GM23338 (cell line): ENCODE data around the gene KRT1.

Experiments used
- CREB1 ChIP-seq: fragments of 250-450 bp; sonication (Bioruptor Pico); IDR thresholded peaks from 2 replicates; pipeline ENCODE4 v1.5.0; 2020; ENCODE audit warnings: low read depth, mild to moderate bottlenecking, moderate library complexity
- EZH2 ChIP-seq: fragments of 200-600 bp; sonication (generic); IDR thresholded peaks from one replicate; pipeline ENCODE4 v1.8.0; 2017; ENCODE audit warnings: antibody characterized with exemption, mild to moderate bottlenecking, low read depth; ENCODE audit not compliant: unreplicated experiment
- EZH2phosphoT487 ChIP-seq: fragments of 200-600 bp; sonication (generic); IDR thresholded peaks from one replicate; pipeline ENCODE4 v1.8.1; 2018; ENCODE audit warnings: antibody characterized with exemption; ENCODE audit not compliant: unreplicated experiment
- JUNB ChIP-seq: IDR thresholded peaks from one replicate; pipeline ENCODE4 v1.6.1; 2016; ENCODE audit warnings: antibody characterized with exemption; ENCODE audit not compliant: unreplicated experiment
- POLR2AphosphoS5 ChIP-seq: IDR thresholded peaks from 2 replicates; pipeline ENCODE4 v1.6.1; 2016; ENCODE audit warnings: antibody characterized with exemption, low read depth
- REST ChIP-seq: IDR thresholded peaks from one replicate; pipeline ENCODE4 v1.6.1; 2018; ENCODE audit warnings: antibody characterized with exemption; ENCODE audit not compliant: unreplicated experiment
- TF ChIP-seq, protein P1 (sequence below), 2 experiments: fragments of 200-600 bp in 1 of 2; sonication (generic) in 1 of 2; conservative IDR thresholded peaks; 2 replicates each; pipeline versions ENCODE4 v1.5.1 to v1.6.1; 2016 to 2017; ENCODE audit warnings: antibody characterized with exemption in 2 of 2, low read depth in 2 of 2, mild to moderate bottlenecking in 2 of 2, moderate library complexity in 1 of 2

DNA sequence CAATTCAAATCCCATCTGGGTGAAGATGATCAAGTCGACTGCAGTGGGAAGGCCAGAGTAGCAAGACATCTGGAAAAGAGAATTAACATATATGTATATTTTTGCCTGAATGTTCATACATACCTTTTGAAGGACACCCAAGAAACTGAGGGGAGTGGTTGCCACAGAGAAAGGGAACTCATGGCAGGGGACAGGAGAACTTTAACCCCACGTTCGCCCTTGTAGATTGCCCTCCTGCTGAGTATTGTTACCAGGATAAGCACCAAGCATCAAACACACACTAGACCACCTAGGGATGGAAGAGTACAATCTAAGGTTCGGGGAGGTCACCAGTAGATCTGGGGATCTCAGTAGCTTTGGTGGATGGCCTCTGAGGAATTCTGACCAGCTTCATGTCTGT, 9.7 kb downstream of the KRT1 start:
- TF ChIP-seq, protein P1, sequence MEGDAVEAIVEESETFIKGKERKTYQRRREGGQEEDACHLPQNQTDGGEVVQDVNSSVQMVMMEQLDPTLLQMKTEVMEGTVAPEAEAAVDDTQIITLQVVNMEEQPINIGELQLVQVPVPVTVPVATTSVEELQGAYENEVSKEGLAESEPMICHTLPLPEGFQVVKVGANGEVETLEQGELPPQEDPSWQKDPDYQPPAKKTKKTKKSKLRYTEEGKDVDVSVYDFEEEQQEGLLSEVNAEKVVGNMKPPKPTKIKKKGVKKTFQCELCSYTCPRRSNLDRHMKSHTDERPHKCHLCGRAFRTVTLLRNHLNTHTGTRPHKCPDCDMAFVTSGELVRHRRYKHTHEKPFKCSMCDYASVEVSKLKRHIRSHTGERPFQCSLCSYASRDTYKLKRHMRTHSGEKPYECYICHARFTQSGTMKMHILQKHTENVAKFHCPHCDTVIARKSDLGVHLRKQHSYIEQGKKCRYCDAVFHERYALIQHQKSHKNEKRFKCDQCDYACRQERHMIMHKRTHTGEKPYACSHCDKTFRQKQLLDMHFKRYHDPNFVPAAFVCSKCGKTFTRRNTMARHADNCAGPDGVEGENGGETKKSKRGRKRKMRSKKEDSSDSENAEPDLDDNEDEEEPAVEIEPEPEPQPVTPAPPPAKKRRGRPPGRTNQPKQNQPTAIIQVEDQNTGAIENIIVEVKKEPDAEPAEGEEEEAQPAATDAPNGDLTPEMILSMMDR (conservative IDR thresholded peaks at IDR 0.05; ENCODE audit: low read depth in 2 of 2): no peak
- TF ChIP-seq REST (no peak), EZH2phosphoT487 (no peak), CREB1 (CRISPR knock-in tag) (no peak), POLR2AphosphoS5 (no peak), EZH2 (no peak), JUNB (no peak)
